Breast epithelium (tissue), 3 donors: ENCODE measurements around the gene ELAC1.

Experiments
- CTCF ChIP-seq, 3 donors: fragments of 450-650 bp; IDR thresholded peaks; one replicate each; pipeline ENCODE4 v1.5.1; 2016 to 2017; ENCODE audit warnings: antibody characterized with exemption in 3 of 3, mild to moderate bottlenecking in 3 of 3, moderate library complexity in 3 of 3
- POLR2A ChIP-seq: fragments of 450-650 bp; IDR thresholded peaks from one replicate; pipeline ENCODE4 v1.6.1; 2016; ENCODE audit warnings: antibody characterized with exemption, mild to moderate bottlenecking, moderate library complexity

DNA sequence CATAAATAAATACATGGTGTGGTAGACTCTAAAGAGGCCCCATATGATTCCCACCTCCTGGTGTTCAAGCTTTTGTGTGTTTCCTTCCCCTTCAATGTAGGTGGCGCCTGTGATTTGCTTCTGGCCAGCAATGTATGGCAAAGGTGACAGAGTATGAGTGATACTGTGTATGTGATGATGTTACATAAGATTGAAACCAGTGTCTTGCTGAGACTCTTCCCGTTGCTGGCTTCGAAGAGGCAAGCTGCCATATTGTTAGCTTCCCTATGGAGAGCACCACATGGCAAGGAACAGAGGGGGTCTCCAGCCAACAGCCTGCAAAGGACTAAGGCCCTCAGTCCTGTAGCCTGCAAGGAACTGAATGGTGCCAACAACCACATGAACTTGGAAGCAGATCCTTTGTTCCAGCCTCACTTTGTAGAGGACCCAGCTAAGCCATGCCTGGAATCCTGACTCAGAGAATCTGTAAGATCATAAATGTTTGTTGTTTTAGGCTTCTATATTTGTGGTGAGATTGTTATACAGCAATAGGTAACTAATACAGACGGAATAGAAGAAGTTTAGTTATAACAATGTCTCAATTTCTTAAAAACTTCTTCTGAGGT lies 60.5 kb downstream of the ELAC1 start:
- TF ChIP-seq CTCF (IDR thresholded peaks at IDR 0.05) (no peak), POLR2A (no peak)
